ENCODE data around the gene CMC2. TPM values are rescaled to one million over a fixed set of nuclear protein-coding genes. Genes with fewer than 3 reads are reported as not detected.

CMC2 gene
- 21.5 and 56.9 TPM in 2 replicates for total RNA-seq (ENCODE audit: low replicate concordance)

DNA sequence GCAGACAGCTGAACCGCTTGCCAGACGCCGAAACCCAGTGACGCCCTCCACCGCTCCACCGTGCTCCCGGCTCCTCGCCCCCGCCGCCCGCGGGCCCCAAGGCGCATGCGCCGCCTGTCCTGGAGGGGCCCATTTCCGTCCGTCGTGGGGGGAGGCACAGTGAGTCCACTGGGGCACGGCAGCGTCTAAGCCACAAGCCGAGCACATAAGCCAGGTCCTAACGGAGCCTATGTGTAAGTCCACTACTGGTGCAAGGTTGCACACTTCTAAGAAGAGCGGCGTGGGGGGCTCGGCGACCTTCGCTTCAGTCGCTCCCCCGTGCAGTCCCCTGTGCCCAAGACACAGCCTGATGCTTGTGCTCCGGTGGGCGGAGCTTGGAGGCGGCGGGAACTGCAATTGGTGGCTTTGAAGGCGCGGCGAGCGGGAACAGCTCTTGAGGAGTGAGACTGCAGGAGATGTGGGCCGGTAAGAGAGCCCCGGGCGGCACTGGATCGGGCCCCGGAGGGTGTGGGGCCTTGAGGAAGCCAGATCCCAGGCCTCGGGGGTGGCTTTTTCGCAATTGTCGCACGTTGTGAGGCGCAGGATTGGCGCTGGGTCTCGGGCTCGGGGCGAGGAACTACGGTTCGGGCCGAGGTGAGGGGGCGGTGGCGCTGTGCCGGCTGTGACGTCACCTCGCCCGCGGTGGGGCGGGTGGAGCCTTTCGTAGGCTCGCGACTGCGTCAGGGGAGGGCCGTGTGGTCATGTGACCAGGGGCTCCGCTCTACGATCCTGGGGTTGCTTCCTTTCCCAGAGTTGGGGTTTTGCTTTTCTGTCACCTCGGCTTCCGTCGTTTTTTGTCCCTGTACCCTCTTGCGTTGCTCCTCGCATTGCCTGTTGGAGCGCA lies at the start of gene CMC2, which contains the start of gene CENPN:
Gene CMC2, minus strand, starts transcription at position 73 of the 883 bp plus-strand sequence. CDS start 9,491 bp downstream, outside the sequence.
Gene CENPN, plus strand, starts transcription at position 402 of the 883 bp plus-strand sequence. CDS start 4,726 bp downstream, outside the sequence.
- TF ChIP-seq, protein P1, sequence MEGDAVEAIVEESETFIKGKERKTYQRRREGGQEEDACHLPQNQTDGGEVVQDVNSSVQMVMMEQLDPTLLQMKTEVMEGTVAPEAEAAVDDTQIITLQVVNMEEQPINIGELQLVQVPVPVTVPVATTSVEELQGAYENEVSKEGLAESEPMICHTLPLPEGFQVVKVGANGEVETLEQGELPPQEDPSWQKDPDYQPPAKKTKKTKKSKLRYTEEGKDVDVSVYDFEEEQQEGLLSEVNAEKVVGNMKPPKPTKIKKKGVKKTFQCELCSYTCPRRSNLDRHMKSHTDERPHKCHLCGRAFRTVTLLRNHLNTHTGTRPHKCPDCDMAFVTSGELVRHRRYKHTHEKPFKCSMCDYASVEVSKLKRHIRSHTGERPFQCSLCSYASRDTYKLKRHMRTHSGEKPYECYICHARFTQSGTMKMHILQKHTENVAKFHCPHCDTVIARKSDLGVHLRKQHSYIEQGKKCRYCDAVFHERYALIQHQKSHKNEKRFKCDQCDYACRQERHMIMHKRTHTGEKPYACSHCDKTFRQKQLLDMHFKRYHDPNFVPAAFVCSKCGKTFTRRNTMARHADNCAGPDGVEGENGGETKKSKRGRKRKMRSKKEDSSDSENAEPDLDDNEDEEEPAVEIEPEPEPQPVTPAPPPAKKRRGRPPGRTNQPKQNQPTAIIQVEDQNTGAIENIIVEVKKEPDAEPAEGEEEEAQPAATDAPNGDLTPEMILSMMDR (IDR thresholded peaks at IDR 0.05; ENCODE audit: insufficient read depth, low read length): peak; percentile 28
- DNase-seq (ENCODE audit: low read depth): peak; percentile 99
- peak within 1 kb of the TSS; percentile 77 for H3K4me3 ChIP-seq (ENCODE audit: low read depth, low read length)

DNA sequence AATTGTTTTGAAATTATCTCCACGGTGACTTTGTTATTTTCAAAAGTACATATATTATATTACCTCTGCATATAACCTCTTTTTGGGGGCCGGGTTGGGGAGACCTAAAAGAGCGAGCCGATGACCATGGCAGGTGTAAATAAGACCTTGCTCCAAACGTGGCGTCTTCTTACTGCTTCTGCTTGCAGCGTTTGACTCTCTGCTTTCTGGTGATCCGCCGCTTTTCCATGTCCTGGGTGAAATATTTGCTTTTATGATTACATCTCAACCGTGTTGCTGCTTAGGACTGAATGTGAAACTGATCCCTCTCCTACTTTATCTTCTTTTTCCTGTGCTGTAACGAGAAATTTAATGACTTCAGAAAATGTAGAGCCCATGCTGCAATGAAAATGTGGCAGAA lies 47.1 kb upstream of the CMC2 start:
- TF ChIP-seq, protein P1 (IDR thresholded peaks at IDR 0.05; ENCODE audit: insufficient read depth, low read length): no peak
- H3K4me3 ChIP-seq (ENCODE audit: low read depth, low read length): no peak overlapping the region
- no peak for DNase-seq (ENCODE audit: low read depth)

DNA sequence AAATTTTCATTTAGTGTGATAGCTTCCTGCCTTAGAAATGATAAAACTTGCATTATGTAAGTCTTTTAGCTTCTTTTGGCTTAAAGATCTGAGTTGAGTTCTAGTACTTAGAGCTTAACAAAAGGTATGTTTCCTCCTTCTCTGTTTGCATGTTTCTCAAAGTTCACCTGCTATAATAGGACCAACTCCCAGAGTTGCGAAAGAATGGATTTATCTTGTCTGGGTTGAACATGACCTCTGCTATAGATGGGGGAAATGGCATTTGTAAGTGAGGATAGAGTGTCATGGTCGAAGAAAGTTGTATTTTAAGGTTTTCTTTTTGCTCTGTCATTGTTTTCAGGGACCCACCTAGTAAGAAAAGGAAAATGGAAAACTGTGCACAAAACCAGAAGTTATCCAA lies 36.1 kb upstream of the CMC2 start:
- no peak overlapping the region for H3K4me3 ChIP-seq (ENCODE audit: low read depth, low read length)
- no peak for DNase-seq (ENCODE audit: low read depth)
- TF ChIP-seq, protein P1 (IDR thresholded peaks at IDR 0.05; ENCODE audit: insufficient read depth, low read length): no peak

DNA sequence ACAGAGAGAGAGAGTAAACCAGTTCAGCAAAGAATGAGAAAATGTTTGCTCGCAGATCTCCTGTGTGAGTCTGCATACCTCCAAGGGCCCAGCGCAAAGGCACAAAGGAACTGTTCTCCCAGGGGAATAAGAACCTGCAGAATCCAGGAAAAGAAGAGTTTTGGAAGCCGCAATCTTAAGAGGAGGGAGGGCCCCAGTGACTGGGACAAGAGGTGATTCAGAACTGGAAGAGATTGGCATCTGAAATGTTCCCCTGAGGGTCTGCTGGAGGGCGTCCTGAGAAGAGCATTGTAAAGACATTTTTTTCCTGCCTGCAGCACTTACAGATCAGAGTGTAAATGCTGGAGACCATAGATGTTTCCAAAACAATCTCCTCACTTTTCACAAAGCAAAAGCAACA lies 35.0 kb upstream of the CMC2 start:
- no peak overlapping the region for H3K4me3 ChIP-seq (ENCODE audit: low read depth, low read length)
- TF ChIP-seq, protein P1 (IDR thresholded peaks at IDR 0.05; ENCODE audit: insufficient read depth, low read length): no peak
- no peak for DNase-seq (ENCODE audit: low read depth)

DNA sequence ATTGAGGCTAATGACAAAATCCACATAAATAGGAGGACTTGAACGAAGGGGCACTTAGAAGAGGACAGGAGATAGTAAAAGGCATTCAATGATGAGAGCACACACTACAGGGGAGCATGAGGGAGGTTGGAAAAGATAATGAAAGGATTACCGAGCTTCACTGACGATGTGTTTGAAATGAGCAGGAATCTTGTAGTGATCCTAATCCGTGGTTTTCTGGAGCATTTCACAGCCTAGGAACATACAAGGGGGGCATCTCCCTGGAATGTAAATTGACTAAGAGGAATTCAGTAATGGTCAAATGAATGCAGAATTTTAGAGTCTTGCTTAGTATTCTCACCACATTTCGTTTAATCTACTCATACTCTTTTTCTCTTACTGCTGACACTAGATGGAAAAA lies 34.2 kb upstream of the CMC2 start:
- TF ChIP-seq, protein P1 (IDR thresholded peaks at IDR 0.05; ENCODE audit: insufficient read depth, low read length): no peak
- no peak overlapping the region for H3K4me3 ChIP-seq (ENCODE audit: low read depth, low read length)
- DNase-seq (ENCODE audit: low read depth): no peak

DNA sequence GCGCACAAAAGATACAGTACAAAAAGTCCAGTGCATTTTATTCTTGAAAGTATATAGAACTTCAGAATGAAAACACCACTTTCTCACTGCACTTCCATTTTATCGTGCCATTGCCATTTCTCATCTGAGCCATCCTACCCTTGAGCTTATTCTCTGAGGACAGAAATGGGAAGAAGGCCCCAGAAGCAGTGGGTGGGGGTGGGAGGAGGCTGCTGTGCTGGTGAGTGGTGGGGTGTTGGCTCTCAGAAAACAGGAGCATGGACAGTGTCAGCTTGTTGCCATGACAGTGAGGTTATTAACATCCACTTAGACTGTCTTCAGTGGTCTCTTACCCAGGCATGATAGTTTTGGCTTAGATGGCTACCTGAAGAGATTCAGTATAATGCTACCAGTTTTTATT lies 33.4 kb upstream of the CMC2 start:
- no peak overlapping the region for H3K4me3 ChIP-seq (ENCODE audit: low read depth, low read length)
- DNase-seq (ENCODE audit: low read depth): no peak
- TF ChIP-seq, protein P1 (IDR thresholded peaks at IDR 0.05; ENCODE audit: insufficient read depth, low read length): no peak
